ENCODE measurements around the gene CLMP. TPM values are rescaled to one million over a fixed set of nuclear protein-coding genes. Genes with fewer than 3 reads are reported as not detected.

CLMP gene
- total and polyA plus RNA-seq, 4 donors, result 12.9 to 33.8 (median 21.4) TPM

DNA sequence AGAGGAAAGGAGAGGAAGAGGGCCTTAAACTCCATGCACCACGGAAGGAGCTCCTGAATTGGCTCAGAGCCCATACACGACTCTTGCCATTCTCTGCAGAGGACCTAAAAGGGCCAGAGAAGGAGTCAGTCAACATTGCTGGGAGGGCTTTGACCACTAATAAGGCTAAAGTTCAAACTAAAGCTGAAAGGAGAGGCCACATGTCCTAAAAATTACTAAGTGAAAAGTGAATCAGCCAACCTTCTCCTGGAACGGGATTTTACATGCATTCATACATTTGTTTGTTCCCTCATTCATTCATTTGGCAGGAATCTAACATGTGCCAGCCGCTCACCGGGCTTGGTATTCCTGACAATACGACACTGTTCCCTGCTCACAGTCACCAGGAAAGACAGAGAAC, 10.5 kb downstream of the CLMP start:
- peaks cover 17% of the 10 kb centered on the region for H3K4me1 ChIP-seq (ENCODE audit: control insufficient read depth, insufficient read depth, low read length)
- DNase-seq (ENCODE audit: low read depth in 4 of 6, low spot score in 6 of 6), result no peak
- no peaks in the 10 kb centered on the region for H3K9me3 ChIP-seq (ENCODE audit: control insufficient read depth, insufficient read depth, low read length)
- 26% methylated on average over 3 of the region's 6 CpGs for WGBS (ENCODE audit: insufficient coverage)
- no peak overlapping the region for H3K4me3 ChIP-seq (ENCODE audit: low read depth, low read length)
- H3K27ac ChIP-seq (ENCODE audit: low read depth, low read length), result no peak overlapping the region
- H3K36me3 ChIP-seq (ENCODE audit: control insufficient read depth, insufficient read depth, low read length), result peaks cover 3% of the 10 kb centered on the region
- no peaks in the 10 kb centered on the region for H3K27me3 ChIP-seq (ENCODE audit: control insufficient read depth, insufficient read depth, low read length)

DNA sequence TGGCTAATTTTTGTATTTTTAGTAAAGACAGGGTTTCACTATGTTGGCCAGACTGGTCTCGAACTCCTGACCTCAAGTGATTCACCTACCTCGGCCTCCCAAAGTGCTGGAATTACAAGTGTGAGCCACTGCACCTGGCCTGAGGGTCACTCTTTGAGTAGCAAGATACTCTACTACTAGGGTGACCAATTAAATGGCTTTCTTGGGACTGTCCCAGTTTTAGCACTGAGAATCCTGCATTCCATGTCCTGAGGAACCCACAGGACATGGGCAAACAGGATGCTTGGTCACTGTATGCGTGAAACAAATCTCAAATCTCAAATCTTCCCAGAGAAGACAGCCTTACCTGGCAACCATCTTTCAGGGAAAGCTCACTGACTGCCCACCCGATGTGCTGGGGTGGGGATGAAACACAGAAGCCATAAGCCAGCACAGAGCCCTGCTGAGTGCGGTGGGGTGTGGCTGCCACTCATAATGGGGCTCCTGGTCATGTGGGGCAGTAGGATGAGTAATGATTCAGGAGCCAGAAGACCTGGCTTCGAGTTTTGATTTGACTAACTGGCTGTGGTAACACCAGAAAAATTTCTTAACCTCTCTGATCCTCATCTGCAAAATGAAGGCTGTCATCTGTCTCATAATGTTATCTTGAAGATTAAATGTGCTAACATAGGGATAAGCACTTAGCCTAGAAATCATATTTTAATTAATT, 11.5 kb downstream of the CLMP start:
- H3K4me1 ChIP-seq (ENCODE audit: control insufficient read depth, insufficient read depth, low read length), result peaks cover 16% of the 10 kb centered on the region
- DNase-seq (ENCODE audit: low read depth in 4 of 6, low spot score in 6 of 6), result no peak
- H3K27ac ChIP-seq (ENCODE audit: low read depth, low read length), result no peak overlapping the region
- WGBS (ENCODE audit: insufficient coverage), result 74% methylated on average over 2 of the region's 6 CpGs
- H3K4me3 ChIP-seq (ENCODE audit: low read depth, low read length), result no peak overlapping the region
- H3K9me3 ChIP-seq (ENCODE audit: control insufficient read depth, insufficient read depth, low read length), result no peaks in the 10 kb centered on the region
- H3K27me3 ChIP-seq (ENCODE audit: control insufficient read depth, insufficient read depth, low read length), result no peaks in the 10 kb centered on the region
- H3K36me3 ChIP-seq (ENCODE audit: control insufficient read depth, insufficient read depth, low read length), result peaks cover 3% of the 10 kb centered on the region

- Histone ChIP-seq H3K4me1 (ENCODE audit: control insufficient read depth, insufficient read depth, low read length) (peaks cover 8% of the 10 kb centered on the region), H3K27ac (ENCODE audit: low read depth, low read length) (no peak overlapping the region), H3K27me3 (ENCODE audit: control insufficient read depth, insufficient read depth, low read length) (no peaks in the 10 kb centered on the region), H3K9me3 (ENCODE audit: control insufficient read depth, insufficient read depth, low read length) (no peaks in the 10 kb centered on the region), H3K4me3 (ENCODE audit: low read depth, low read length) (no peak overlapping the region), H3K36me3 (ENCODE audit: control insufficient read depth, insufficient read depth, low read length) (peaks cover 3% of the 10 kb centered on the region)
- WGBS (ENCODE audit: insufficient coverage), result 83% methylated on average over 7 of the region's 10 CpGs
- no peak for DNase-seq (ENCODE audit: low read depth in 4 of 6, low spot score in 6 of 6)
Measured at GRCh38 chr11:123181767-123182500, 13.1 kb downstream of the CLMP start.

DNA sequence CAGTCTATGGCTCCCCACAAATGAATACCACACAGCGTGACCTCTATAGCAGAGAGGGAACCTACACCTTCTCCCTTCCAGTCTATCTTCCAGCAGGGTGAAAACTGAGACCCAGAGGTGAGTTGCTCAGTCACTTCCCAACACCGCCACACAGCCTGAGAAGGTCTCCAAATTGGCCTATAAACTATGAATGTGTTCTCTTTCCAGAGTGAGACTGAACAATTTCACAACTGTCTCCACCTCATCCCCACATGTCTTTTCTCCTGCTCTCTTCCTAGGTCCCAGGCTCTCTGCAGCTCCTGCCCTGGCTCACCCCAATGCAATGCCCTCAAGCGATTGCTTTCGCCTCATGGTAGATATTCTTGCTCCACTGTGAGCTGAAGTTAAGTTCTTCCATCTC, 14.0 kb downstream of the CLMP start:
- Histone ChIP-seq H3K9me3 (ENCODE audit: control insufficient read depth, insufficient read depth, low read length) (no peaks in the 10 kb centered on the region), H3K27me3 (ENCODE audit: control insufficient read depth, insufficient read depth, low read length) (no peaks in the 10 kb centered on the region), H3K36me3 (ENCODE audit: control insufficient read depth, insufficient read depth, low read length) (peaks cover 3% of the 10 kb centered on the region), H3K4me3 (ENCODE audit: low read depth, low read length) (no peak overlapping the region), H3K4me1 (ENCODE audit: control insufficient read depth, insufficient read depth, low read length) (peaks cover 8% of the 10 kb centered on the region), H3K27ac (ENCODE audit: low read depth, low read length) (no peak overlapping the region)
- WGBS (ENCODE audit: insufficient coverage), result 96% methylated on average over 4 of the region's 4 CpGs
- DNase-seq (ENCODE audit: low read depth in 4 of 6, low spot score in 6 of 6), result no peak

- H3K4me1 ChIP-seq (ENCODE audit: control insufficient read depth, insufficient read depth, low read length), result peaks cover 8% of the 10 kb centered on the region
- DNase-seq (ENCODE audit: low read depth in 4 of 6, low spot score in 6 of 6), result no peak
- H3K4me3 ChIP-seq (ENCODE audit: low read depth, low read length), result no peak overlapping the region
- 100% methylated on average over 2 of the region's 2 CpGs for WGBS (ENCODE audit: insufficient coverage)
- H3K36me3 ChIP-seq (ENCODE audit: control insufficient read depth, insufficient read depth, low read length), result peaks cover 3% of the 10 kb centered on the region
- no peaks in the 10 kb centered on the region for H3K27me3 ChIP-seq (ENCODE audit: control insufficient read depth, insufficient read depth, low read length)
- H3K27ac ChIP-seq (ENCODE audit: low read depth, low read length), result no peak overlapping the region
- H3K9me3 ChIP-seq (ENCODE audit: control insufficient read depth, insufficient read depth, low read length), result no peaks in the 10 kb centered on the region
Measured at GRCh38 chr11:123180574-123180973, 14.5 kb downstream of the CLMP start.

GRCh38 chr11:123180166-123180565, 14.9 kb downstream of the CLMP start:
- Histone ChIP-seq H3K27me3 (ENCODE audit: control insufficient read depth, insufficient read depth, low read length) (no peaks in the 10 kb centered on the region), H3K4me3 (ENCODE audit: low read depth, low read length) (no peak overlapping the region), H3K27ac (ENCODE audit: low read depth, low read length) (no peak overlapping the region), H3K4me1 (ENCODE audit: control insufficient read depth, insufficient read depth, low read length) (peaks cover 4% of the 10 kb centered on the region), H3K36me3 (ENCODE audit: control insufficient read depth, insufficient read depth, low read length) (no peaks in the 10 kb centered on the region), H3K9me3 (ENCODE audit: control insufficient read depth, insufficient read depth, low read length) (no peaks in the 10 kb centered on the region)
- no peak for DNase-seq (ENCODE audit: low read depth in 4 of 6, low spot score in 6 of 6)
- WGBS (ENCODE audit: insufficient coverage), result 92% methylated on average over 2 of the region's 5 CpGs

DNA sequence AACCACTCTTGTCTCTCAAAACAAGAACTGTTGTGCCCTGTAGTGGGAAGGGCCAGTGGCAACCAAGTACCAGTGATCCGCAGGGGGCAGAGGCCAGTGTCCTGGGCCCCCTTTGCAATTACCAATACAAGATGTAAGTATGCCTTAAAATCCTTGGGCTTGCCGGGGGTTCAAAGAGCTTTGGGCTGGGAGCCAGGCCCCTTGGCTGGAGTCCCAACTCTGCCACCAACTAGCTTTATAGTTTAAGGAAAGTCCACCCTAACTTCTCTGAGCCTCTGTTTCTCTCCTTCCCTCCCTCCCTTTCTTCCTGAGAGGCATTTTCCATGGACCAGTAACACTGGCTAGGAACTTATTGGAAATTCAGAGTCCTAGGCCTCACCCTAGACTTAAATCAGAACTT, 15.5 kb downstream of the CLMP start:
- no peak overlapping the region for H3K27ac ChIP-seq (ENCODE audit: low read depth, low read length)
- no peaks in the 10 kb centered on the region for H3K9me3 ChIP-seq (ENCODE audit: control insufficient read depth, insufficient read depth, low read length)
- no peaks in the 10 kb centered on the region for H3K36me3 ChIP-seq (ENCODE audit: control insufficient read depth, insufficient read depth, low read length)
- WGBS (ENCODE audit: insufficient coverage), result 40% methylated on average over 2 of the region's 2 CpGs
- H3K4me3 ChIP-seq (ENCODE audit: low read depth, low read length), result no peak overlapping the region
- peak in 1 of 6 donors; percentile 44 for DNase-seq (ENCODE audit: low read depth in 4 of 6, low spot score in 6 of 6)
- H3K27me3 ChIP-seq (ENCODE audit: control insufficient read depth, insufficient read depth, low read length), result no peaks in the 10 kb centered on the region
- peaks cover 4% of the 10 kb centered on the region for H3K4me1 ChIP-seq (ENCODE audit: control insufficient read depth, insufficient read depth, low read length)

DNA sequence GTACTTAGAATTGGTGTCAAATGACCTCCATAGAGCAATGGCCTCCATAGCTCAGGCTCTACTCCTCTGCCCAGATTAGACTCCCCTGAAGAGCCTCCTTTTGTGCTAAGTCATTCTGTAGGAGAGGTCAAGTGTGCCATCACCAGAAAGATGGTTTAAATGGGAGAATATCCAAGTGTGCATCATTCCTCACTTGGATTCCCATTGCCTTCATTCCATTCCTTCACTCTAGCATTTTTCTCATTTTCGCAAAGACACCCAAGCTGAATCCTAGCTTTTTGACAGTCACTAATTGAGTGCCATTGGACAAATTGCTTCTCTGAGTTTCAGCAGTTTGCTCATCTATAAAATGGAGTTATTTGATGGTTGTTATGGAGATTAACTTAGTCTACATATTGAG, 16.9 kb downstream of the CLMP start:
- no CpG with 5 or more reads among the region's 1 CpG for WGBS (ENCODE audit: insufficient coverage)

GRCh38 chr11:123176785-123177184, 18.3 kb downstream of the CLMP start:
- WGBS (ENCODE audit: insufficient coverage), result 88% methylated on average over 2 of the region's 2 CpGs
- DNase-seq (ENCODE audit: low read depth in 4 of 6, low spot score in 6 of 6), result no peak
- no peak overlapping the region for H3K27ac ChIP-seq (ENCODE audit: low read depth, low read length)
- H3K36me3 ChIP-seq (ENCODE audit: control insufficient read depth, insufficient read depth, low read length), result no peaks in the 10 kb centered on the region
- no peak overlapping the region for H3K4me3 ChIP-seq (ENCODE audit: low read depth, low read length)
- H3K4me1 ChIP-seq (ENCODE audit: control insufficient read depth, insufficient read depth, low read length), result peaks cover 4% of the 10 kb centered on the region
- H3K27me3 ChIP-seq (ENCODE audit: control insufficient read depth, insufficient read depth, low read length), result no peaks in the 10 kb centered on the region
- H3K9me3 ChIP-seq (ENCODE audit: control insufficient read depth, insufficient read depth, low read length), result no peaks in the 10 kb centered on the region

More for the DNA sequence above, 16.9 kb downstream of the CLMP start:
- no peak overlapping the region for H3K27ac ChIP-seq (ENCODE audit: low read depth, low read length)
- no peaks in the 10 kb centered on the region for H3K36me3 ChIP-seq (ENCODE audit: control insufficient read depth, insufficient read depth, low read length)
- no peaks in the 10 kb centered on the region for H3K9me3 ChIP-seq (ENCODE audit: control insufficient read depth, insufficient read depth, low read length)
- no peak for DNase-seq (ENCODE audit: low read depth in 4 of 6, low spot score in 6 of 6)
- H3K27me3 ChIP-seq (ENCODE audit: control insufficient read depth, insufficient read depth, low read length), result no peaks in the 10 kb centered on the region
- H3K4me3 ChIP-seq (ENCODE audit: low read depth, low read length), result no peak overlapping the region
- H3K4me1 ChIP-seq (ENCODE audit: control insufficient read depth, insufficient read depth, low read length), result peaks cover 4% of the 10 kb centered on the region

Data from spinal cord (tissue), 10 donors.